Activated naive CD8-positive, alpha-beta T cell treated with anti-CD3 and anti-CD28 coated beads, Interleukin-2, amount 10 ng/mL, durations not matched to agents 7 days and 5 days (primary cell): ENCODE results near the gene CYP2W1. TPM values are rescaled to one million over a fixed set of nuclear protein-coding genes. Genes with fewer than 3 reads are reported as not detected.
"Not testable (repeated sequence)": the region's sequence is repeated elsewhere in the genome, so short reads cannot be mapped to it uniquely, and the experiment has no call there.

ENCODE experiments used
- ATAC-seq: fragments of 150-1000 bp; cut with Tn5 transposase; one replicate; pipeline ENCODE4 v1.10.0; 2021; ENCODE audit warnings: low read depth, moderate library complexity
- POLR2A ChIA-PET: fragments of 350-600 bp; sonication (Branson Sonifier 250); formaldehyde crosslinking; loops from one replicate; lab custom pipeline; 2021; ENCODE audit warnings: antibody characterized with exemption; lab: Charles Lee
- DNase-seq: peaks from one replicate; pipeline ENCODE4 v3.0.0; 2021
- H3K27ac Mint-ChIP-seq: one replicate; pipeline ENCODE4 v1.8.0; 2022; ENCODE audit warnings: mild to moderate bottlenecking, mixed read lengths
- H3K27me3 Mint-ChIP-seq: one replicate; pipeline ENCODE4 v1.8.0; 2022; ENCODE audit warnings: mild to moderate bottlenecking, moderate library complexity, mixed read lengths
- H3K36me3 Mint-ChIP-seq: one replicate; pipeline ENCODE4 v1.8.0; 2021; ENCODE audit warnings: mild to moderate bottlenecking, mixed read lengths
- H3K4me1 Mint-ChIP-seq: one replicate; pipeline ENCODE4 v1.8.0; 2021; ENCODE audit warnings: mixed read lengths
- H3K4me3 Mint-ChIP-seq: one replicate; pipeline ENCODE4 v1.8.0; 2022; ENCODE audit warnings: mild to moderate bottlenecking, moderate library complexity, mixed read lengths
- H3K9me3 Mint-ChIP-seq: one replicate; pipeline ENCODE4 v1.8.0; 2021; ENCODE audit warnings: mixed read lengths
- total RNA-seq, 2 experiments: library from RNA; stranded (reverse); gene quantifications; one replicate each; pipeline ENCODE4 v1.2.3, GENCODE V29; 2021

Gene CYP2W1
- total RNA-seq, 2 experiments from 2014 or later: not detected

- peaks cover 4% of the 10 kb centered on the region for H3K4me1 Mint-ChIP-seq
- ATAC-seq (no peak), DNase-seq (no peak)
- H3K9me3 Mint-ChIP-seq: no peaks in the 10 kb centered on the region
- H3K36me3 Mint-ChIP-seq: peaks cover 1% of the 10 kb centered on the region
- H3K27me3 Mint-ChIP-seq: no peaks in the 10 kb centered on the region
- H3K4me3 Mint-ChIP-seq: no peak overlapping the region
- POLR2A ChIA-PET: interaction anchor here (1.8 kb wide), 1 partner anchor 34 kb away, joined by 5 read pairs; no protein-coding TSS in a partner anchor
- H3K27ac Mint-ChIP-seq: no peak overlapping the region
These were observed 25.4 kb upstream of the CYP2W1 start for GRCh38 chr7:957418-958220.

- peaks cover 7% of the 10 kb centered on the region for H3K4me1 Mint-ChIP-seq
- no peaks in the 10 kb centered on the region for H3K9me3 Mint-ChIP-seq
- no peak for DNase-seq
- POLR2A ChIA-PET: interaction anchor here (1.8 kb wide), 1 partner anchor 35 kb away, joined by 5 read pairs; no protein-coding TSS in a partner anchor
- H3K27me3 Mint-ChIP-seq: no peaks in the 10 kb centered on the region
- ATAC-seq: no peak
- peaks cover 1% of the 10 kb centered on the region for H3K36me3 Mint-ChIP-seq
- no peak overlapping the region for H3K27ac Mint-ChIP-seq
- no peak overlapping the region for H3K4me3 Mint-ChIP-seq
These were observed 24.5 kb upstream of the CYP2W1 start for GRCh38 chr7:958221-959200.

- H3K4me1 Mint-ChIP-seq: peaks cover 10% of the 10 kb centered on the region
- no peak for DNase-seq
- POLR2A ChIA-PET: interaction anchor here (1.8 kb wide), 1 partner anchor 36 kb away, joined by 5 read pairs; no protein-coding TSS in a partner anchor
- no peak overlapping the region for H3K27ac Mint-ChIP-seq
- no peaks in the 10 kb centered on the region for H3K9me3 Mint-ChIP-seq
- H3K4me3 Mint-ChIP-seq: no peak overlapping the region
- no peaks in the 10 kb centered on the region for H3K27me3 Mint-ChIP-seq
- H3K36me3 Mint-ChIP-seq: peaks cover 1% of the 10 kb centered on the region
- ATAC-seq: no peak
These were observed 23.7 kb upstream of the CYP2W1 start for GRCh38 chr7:959271-959670.

DNA sequence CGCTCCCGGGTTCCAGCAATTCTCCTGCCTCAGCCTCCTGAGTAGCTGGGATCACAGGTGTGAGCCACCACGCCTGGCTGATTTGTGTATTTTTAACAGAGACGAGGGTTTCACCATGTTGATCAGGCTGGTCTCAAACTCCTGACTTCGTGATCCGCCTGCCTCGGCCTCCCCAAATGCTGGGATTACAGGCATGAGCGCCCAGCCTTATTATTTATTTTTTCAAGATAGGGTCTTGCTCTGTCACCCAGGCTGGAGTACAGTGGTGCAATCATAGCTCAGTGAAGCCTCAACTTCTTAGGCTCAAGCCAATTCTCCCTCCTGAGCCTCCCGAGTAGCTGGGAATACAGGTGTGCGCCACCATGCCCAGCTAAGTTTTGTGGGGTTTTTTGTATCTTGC lies 23.2 kb upstream of the CYP2W1 start:
- H3K36me3 Mint-ChIP-seq, ATAC-seq, DNase-seq, H3K9me3 Mint-ChIP-seq, H3K27me3 Mint-ChIP-seq, POLR2A ChIA-PET, H3K4me3 Mint-ChIP-seq, H3K27ac Mint-ChIP-seq: not testable (repeated sequence)
- H3K4me1 Mint-ChIP-seq: peaks cover 11% of the 10 kb centered on the region

GRCh38 chr7:960269-960871 lies 22.6 kb upstream of the CYP2W1 start:
- POLR2A ChIA-PET: no interaction called here
- H3K27ac Mint-ChIP-seq: no peak overlapping the region
- DNase-seq (no peak), ATAC-seq (no peak)
- H3K9me3 Mint-ChIP-seq: no peaks in the 10 kb centered on the region
- peaks cover 12% of the 10 kb centered on the region for H3K4me1 Mint-ChIP-seq
- no peak overlapping the region for H3K4me3 Mint-ChIP-seq
- H3K27me3 Mint-ChIP-seq: no peaks in the 10 kb centered on the region
- peaks cover 1% of the 10 kb centered on the region for H3K36me3 Mint-ChIP-seq

DNA sequence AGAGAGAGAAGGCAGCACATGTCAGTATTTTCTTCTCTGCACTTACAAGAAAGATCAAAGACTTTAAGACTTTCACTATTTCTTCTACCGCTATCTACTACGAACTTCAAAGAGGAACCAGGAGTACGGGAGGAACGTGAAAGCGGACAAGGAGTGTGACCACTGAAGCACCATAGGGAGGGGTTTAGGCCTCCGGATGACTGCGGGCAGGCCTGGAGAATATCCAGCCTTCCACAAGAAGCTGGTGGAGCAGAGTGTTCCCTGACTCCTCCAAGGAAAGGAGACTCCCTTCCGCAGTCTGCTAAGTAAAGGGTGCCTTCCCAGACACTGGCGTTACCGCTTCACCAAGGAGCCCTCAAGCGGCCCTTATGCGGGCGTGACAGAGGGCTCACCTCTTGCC lies 22.0 kb upstream of the CYP2W1 start:
- DNase-seq, ATAC-seq, POLR2A ChIA-PET, H3K27ac Mint-ChIP-seq, H3K36me3 Mint-ChIP-seq, H3K4me3 Mint-ChIP-seq, H3K9me3 Mint-ChIP-seq, H3K27me3 Mint-ChIP-seq: not testable (repeated sequence)
- H3K4me1 Mint-ChIP-seq: peaks cover 12% of the 10 kb centered on the region

DNA sequence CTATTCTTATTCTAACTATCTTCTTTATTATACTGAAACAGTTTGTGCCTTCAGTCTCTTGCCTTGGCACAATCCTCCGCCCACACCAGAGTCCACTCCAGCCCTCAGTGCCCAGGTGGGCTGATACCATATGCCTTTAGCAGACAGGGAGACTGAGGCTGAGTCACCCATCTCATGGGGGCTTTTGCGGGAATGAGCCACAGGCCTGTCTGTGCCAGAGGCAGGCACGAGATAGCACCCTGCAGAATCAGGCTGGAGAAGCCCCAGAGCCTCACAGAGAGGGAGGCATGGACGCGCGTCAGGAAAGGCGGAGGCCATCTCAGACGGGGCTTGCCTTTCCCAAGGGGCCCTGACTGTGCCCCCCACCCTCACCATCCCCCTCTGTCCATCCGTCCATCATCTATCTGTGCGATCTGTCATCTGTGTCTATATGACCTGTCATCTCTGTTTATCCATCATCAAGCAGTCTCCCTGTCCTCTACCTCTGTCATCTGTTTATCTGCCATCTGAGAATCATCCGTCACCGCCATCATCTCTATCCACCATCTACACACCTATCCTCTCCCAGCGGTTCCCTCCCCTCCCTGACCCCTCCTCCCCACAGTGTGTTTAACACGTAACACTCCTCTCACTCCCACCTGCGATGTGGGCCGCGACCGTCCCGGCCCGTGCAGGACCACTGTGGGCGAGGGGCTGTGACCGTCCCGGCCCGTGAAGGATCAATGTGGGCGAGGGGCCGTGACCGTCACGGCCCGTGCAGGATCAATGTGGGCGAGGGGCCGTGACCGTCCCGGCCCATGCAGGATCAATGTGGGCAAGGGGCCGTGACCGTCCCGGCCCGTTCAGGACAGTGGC lies 21.2 kb upstream of the CYP2W1 start:
- DNase-seq (no peak), ATAC-seq (no peak)
- Mint-ChIP-seq H3K4me1 (peaks cover 17% of the 10 kb centered on the region), H3K27ac (no peak overlapping the region), H3K9me3 (no peaks in the 10 kb centered on the region), H3K4me3 (no peak overlapping the region), H3K27me3 (no peaks in the 10 kb centered on the region), H3K36me3 (peaks cover 5% of the 10 kb centered on the region)
- POLR2A ChIA-PET: no interaction called here

DNA sequence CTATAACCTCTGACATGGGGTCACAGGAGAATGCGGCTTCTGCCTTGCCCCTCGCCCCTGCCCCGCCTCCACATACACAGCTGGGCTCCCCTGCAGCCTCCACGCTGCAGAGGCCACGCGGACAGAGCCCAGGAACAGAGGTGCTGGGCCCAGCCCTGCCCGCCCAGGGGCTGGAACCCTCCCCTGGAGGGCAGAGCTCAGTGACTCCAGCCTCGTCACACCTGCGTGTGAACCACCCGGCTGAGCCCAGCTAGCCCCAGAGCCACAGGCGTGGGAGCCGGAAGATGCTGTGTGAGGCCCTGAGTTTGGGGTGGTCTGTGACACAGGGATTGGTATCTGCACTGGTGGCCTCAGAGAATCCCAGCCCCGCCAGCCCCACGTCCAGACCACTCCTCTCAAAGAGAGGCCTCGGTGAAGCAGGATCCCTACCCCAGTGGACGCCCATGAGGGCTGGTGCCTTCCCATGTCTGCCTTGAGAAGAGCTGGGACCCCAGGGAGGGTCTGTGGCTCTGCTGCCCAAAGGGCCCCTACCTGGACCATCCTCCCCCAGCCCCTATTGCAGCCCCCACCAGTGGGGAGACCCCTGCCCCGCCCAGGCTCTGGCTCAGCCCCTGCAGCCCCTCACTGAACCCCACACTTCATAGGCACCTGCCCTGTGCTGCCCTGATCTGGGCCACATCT lies 20.4 kb upstream of the CYP2W1 start:
- POLR2A ChIA-PET: no interaction called here

DNA sequence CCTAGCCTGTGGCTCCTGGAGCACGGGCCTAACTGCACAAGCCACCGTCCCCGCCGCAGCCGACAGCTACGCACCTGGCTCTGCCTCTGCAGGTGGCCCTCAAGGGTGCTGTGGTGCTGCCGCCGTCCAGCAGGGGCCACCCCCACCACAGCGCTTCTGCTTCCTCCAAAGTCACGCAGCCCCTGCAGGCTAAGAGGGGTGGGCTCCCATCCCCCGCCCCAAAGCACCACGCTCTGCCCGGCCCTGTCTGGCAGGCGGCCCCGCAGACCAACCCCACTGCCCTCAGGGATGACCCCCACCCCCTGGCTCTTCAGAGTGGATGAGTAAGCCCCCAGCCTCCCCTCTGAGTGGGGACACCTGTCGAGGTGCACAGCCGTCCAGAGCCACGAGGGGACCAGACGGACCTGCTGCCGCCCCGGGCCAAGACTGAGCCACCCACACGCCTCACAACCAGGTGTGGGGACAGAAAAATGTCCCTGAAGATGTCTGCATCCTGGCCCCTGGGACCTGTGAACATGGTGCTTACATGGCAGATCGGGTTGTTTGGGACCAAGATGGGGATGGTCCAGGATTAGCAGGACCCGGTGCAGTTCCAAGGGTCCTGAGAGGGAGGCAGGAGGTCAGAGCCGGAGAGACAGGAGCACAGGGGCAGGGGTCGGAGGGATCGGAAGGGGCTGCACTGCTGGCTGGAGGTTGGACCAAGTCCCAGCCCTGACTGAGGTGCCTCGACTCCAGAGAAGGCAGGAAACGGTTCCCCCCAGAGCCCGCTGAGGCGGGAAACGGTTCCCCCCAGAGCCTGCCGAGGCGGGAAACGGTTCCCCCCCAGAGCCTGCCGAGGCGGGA lies 19.5 kb upstream of the CYP2W1 start:
- H3K9me3 Mint-ChIP-seq: no peaks in the 10 kb centered on the region
- no peak for DNase-seq

More for the DNA sequence above, 20.4 kb upstream of the CYP2W1 start:
- H3K27ac Mint-ChIP-seq: no peak overlapping the region
- no peaks in the 10 kb centered on the region for H3K27me3 Mint-ChIP-seq
- peaks cover 17% of the 10 kb centered on the region for H3K4me1 Mint-ChIP-seq
- DNase-seq (no peak), ATAC-seq (no peak)
- no peak overlapping the region for H3K4me3 Mint-ChIP-seq
- H3K9me3 Mint-ChIP-seq: no peaks in the 10 kb centered on the region
- H3K36me3 Mint-ChIP-seq: peaks cover 6% of the 10 kb centered on the region

GRCh38 chr7:964401-965231 lies 18.4 kb upstream of the CYP2W1 start:
- H3K27ac Mint-ChIP-seq: peak overlapping the region; percentile 30
- H3K4me3 Mint-ChIP-seq: no peak overlapping the region
- POLR2A ChIA-PET: interaction anchor here (1.0 to 1.4 kb wide), 3 partner anchors 9 to 41 kb away, joined by 3 to 8 read pairs (median 5); partner anchors contain the start of gene COX19
- peaks cover 10% of the 10 kb centered on the region for H3K36me3 Mint-ChIP-seq
- H3K9me3 Mint-ChIP-seq: no peaks in the 10 kb centered on the region
- H3K27me3 Mint-ChIP-seq: no peaks in the 10 kb centered on the region
- H3K4me1 Mint-ChIP-seq: peaks cover 17% of the 10 kb centered on the region
- DNase-seq: no peak
- peak; percentile 18 for ATAC-seq

More for the DNA sequence above, 19.5 kb upstream of the CYP2W1 start:
- ATAC-seq: peak; percentile 44
- POLR2A ChIA-PET: no interaction called here
- Mint-ChIP-seq H3K4me1 (peaks cover 17% of the 10 kb centered on the region), H3K27me3 (no peaks in the 10 kb centered on the region), H3K27ac (peak overlapping the region; percentile 78), H3K4me3 (peak overlapping the region; percentile 7), H3K36me3 (peaks cover 10% of the 10 kb centered on the region)
